Stimulated activated CD8-positive, alpha-beta memory T cell treated with anti-CD3 and anti-CD28 coated beads, Interleukin-12 subunit alpha, Interleukin-12 subunit beta, amount 100 ng/mL, for 1 hour (primary cell): ENCODE measurements around the gene ZFR2.

Experiments
- DNase-seq: peaks from one replicate; pipeline ENCODE4 v3.0.0-alpha.2; 2020; ENCODE audit warnings: low read depth

Gene ZFR2

GRCh38 chr19:3813473-3814392 lies 55.1 kb downstream of the ZFR2 start:
- no peak for DNase-seq

GRCh38 chr19:3810708-3811355 lies 58.0 kb downstream of the ZFR2 start:
- DNase-seq = no peak

- DNase-seq = no peak
Observed at GRCh38 chr19:3809881-3810707, 58.7 kb downstream of the ZFR2 start.

GRCh38 chr19:3808420-3809143 lies 60.3 kb downstream of the ZFR2 start:
- DNase-seq = no peak

- DNase-seq = no peak
Observed at GRCh38 chr19:3807574-3808354, 61.1 kb downstream of the ZFR2 start.

GRCh38 chr19:3807131-3807480 lies 61.7 kb downstream of the ZFR2 start:
- no peak for DNase-seq

- no peak for DNase-seq
Observed at GRCh38 chr19:3805859-3806258, 63.0 kb downstream of the ZFR2 start.

- DNase-seq = no peak
Observed at GRCh38 chr19:3804429-3804828, 64.4 kb downstream of the ZFR2 start.

- no peak for DNase-seq
Observed at GRCh38 chr19:3803986-3804385, 64.9 kb downstream of the ZFR2 start.

- no peak for DNase-seq
Observed at GRCh38 chr19:3803114-3803888, 65.5 kb downstream of the ZFR2 start.

- peak; percentile 36 for DNase-seq
Observed at GRCh38 chr19:3801412-3802096, 67.3 kb downstream of the ZFR2 start.

- DNase-seq = no peak
Observed at GRCh38 chr19:3800996-3801395, 67.8 kb downstream of the ZFR2 start.

- DNase-seq = no peak
Observed at GRCh38 chr19:3798137-3798536, 70.7 kb downstream of the ZFR2 start.

GRCh38 chr19:3796358-3796757 lies 72.5 kb downstream of the ZFR2 start:
- DNase-seq = no peak

GRCh38 chr19:3793799-3794198 lies 75.0 kb downstream of the ZFR2 start:
- DNase-seq = no peak

GRCh38 chr19:3792114-3792513 lies 76.7 kb downstream of the ZFR2 start:
- DNase-seq = no peak

GRCh38 chr19:3790941-3791340 lies 77.9 kb downstream of the ZFR2 start:
- DNase-seq = no peak

- DNase-seq = no peak
Observed at GRCh38 chr19:3790209-3790734, 78.6 kb downstream of the ZFR2 start.

- DNase-seq = no peak
Observed at GRCh38 chr19:3788996-3789778, 79.7 kb downstream of the ZFR2 start.
